ENCODE measurements around the gene DNER.
"Not testable (repeated sequence)": the region's sequence is repeated elsewhere in the genome, so short reads cannot be mapped to it uniquely, and the experiment has no call there.

The DNER gene

GRCh38 chr2:229616433-229616832 is 97.9 kb downstream of the DNER start:
- no peak for DNase-seq (ENCODE audit: low read depth)

- DNase-seq (ENCODE audit: low read depth) = not testable (repeated sequence)
These were observed 100.3 kb downstream of the DNER start for GRCh38 chr2:229614021-229614420.

GRCh38 chr2:229612384-229612971 is 101.9 kb downstream of the DNER start:
- no peak for DNase-seq (ENCODE audit: low read depth)

- DNase-seq (ENCODE audit: low read depth) = peak; percentile 26
These were observed 103.0 kb downstream of the DNER start for GRCh38 chr2:229611360-229611759.

GRCh38 chr2:229610872-229611271 is 103.5 kb downstream of the DNER start:
- DNase-seq (ENCODE audit: low read depth) = peak; percentile 90

- DNase-seq (ENCODE audit: low read depth) = peak; percentile 96
These were observed 104.0 kb downstream of the DNER start for GRCh38 chr2:229610333-229610732.

GRCh38 chr2:229601936-229602335 is 112.4 kb downstream of the DNER start:
- no peak for DNase-seq (ENCODE audit: low read depth)

- peak; percentile 13 for DNase-seq (ENCODE audit: low read depth)
These were observed 113.0 kb downstream of the DNER start for GRCh38 chr2:229601396-229601795.

- no peak for DNase-seq (ENCODE audit: low read depth)
These were observed 116.1 kb downstream of the DNER start for GRCh38 chr2:229598227-229598626.

- DNase-seq (ENCODE audit: low read depth) = no peak
These were observed 117.6 kb downstream of the DNER start for GRCh38 chr2:229596796-229597195.

- no peak for DNase-seq (ENCODE audit: low read depth)
These were observed 122.7 kb downstream of the DNER start for GRCh38 chr2:229591611-229592010.

GRCh38 chr2:229586746-229587705 is 127.3 kb downstream of the DNER start:
- peak; percentile 80 for DNase-seq (ENCODE audit: low read depth)

GRCh38 chr2:229586012-229586411 is 128.3 kb downstream of the DNER start:
- peak; percentile 36 for DNase-seq (ENCODE audit: low read depth)

- no peak for DNase-seq (ENCODE audit: low read depth)
These were observed 132.2 kb downstream of the DNER start for GRCh38 chr2:229582151-229582550.

GRCh38 chr2:229578052-229578846 is 136.1 kb downstream of the DNER start:
- no peak for DNase-seq (ENCODE audit: low read depth)

- peak; percentile 70 for DNase-seq (ENCODE audit: low read depth)
These were observed 138.6 kb downstream of the DNER start for GRCh38 chr2:229575569-229576315.

GRCh38 chr2:229572507-229573271 is 141.7 kb downstream of the DNER start:
- DNase-seq (ENCODE audit: low read depth) = peak; percentile 10

GRCh38 chr2:229571243-229571642 is 143.1 kb downstream of the DNER start:
- DNase-seq (ENCODE audit: low read depth) = no peak

GRCh38 chr2:229566370-229566769 is 148.0 kb downstream of the DNER start:
- no peak for DNase-seq (ENCODE audit: low read depth)

GRCh38 chr2:229564300-229564907 is 150.0 kb downstream of the DNER start:
- no peak for DNase-seq (ENCODE audit: low read depth)

- DNase-seq (ENCODE audit: low read depth) = no peak
These were observed 151.0 kb downstream of the DNER start for GRCh38 chr2:229563388-229563787.

Data from iris pigment epithelial cell (primary cell).